Measurements from ENCODE around the gene HSFX1. TPM values are rescaled to one million over a fixed set of nuclear protein-coding genes. Genes with fewer than 3 reads are reported as not detected.
"Not testable (repeated sequence)": the region's sequence is repeated elsewhere in the genome, so short reads cannot be mapped to it uniquely, and the experiment has no call there.

The HSFX1 gene
- total RNA-seq, 2 experiments from 2014 or later, result 0.31 to 0.61 TPM

DNA sequence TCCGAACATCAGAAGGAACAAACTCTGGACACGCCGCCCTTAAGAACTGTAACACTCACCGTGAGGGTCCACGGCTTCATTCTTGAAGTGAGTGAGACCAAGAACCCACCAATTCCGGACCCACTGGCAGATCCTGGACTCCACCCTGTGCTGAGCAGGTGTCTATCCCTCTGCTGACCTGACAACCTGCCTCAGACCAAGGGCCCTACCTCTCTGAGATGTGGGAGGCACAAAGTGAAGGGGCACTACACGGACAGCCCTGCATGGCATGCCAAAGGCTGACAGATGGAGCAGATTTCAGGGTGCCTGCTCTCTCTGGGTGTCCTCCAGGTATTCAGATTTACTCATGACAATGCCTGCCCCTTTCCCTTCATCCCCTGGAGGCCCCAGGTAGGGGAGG is 14.0 kb upstream of the HSFX1 start:
- Mint-ChIP-seq H3K36me3 (ENCODE audit: low read depth) (no peaks in the 10 kb centered on the region), H3K27ac (no peak overlapping the region), H3K4me3 (no peak overlapping the region), H3K4me1 (ENCODE audit: low read depth) (no peaks in the 10 kb centered on the region), H3K27me3 (peaks cover 2% of the 10 kb centered on the region), H3K9me3 (no peaks in the 10 kb centered on the region)
- TF ChIP-seq, protein P1, sequence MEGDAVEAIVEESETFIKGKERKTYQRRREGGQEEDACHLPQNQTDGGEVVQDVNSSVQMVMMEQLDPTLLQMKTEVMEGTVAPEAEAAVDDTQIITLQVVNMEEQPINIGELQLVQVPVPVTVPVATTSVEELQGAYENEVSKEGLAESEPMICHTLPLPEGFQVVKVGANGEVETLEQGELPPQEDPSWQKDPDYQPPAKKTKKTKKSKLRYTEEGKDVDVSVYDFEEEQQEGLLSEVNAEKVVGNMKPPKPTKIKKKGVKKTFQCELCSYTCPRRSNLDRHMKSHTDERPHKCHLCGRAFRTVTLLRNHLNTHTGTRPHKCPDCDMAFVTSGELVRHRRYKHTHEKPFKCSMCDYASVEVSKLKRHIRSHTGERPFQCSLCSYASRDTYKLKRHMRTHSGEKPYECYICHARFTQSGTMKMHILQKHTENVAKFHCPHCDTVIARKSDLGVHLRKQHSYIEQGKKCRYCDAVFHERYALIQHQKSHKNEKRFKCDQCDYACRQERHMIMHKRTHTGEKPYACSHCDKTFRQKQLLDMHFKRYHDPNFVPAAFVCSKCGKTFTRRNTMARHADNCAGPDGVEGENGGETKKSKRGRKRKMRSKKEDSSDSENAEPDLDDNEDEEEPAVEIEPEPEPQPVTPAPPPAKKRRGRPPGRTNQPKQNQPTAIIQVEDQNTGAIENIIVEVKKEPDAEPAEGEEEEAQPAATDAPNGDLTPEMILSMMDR (IDR thresholded peaks at IDR 0.05), result no peak
- no peak for ATAC-seq
- intact Hi-C loops (cut with micrococcal nuclease), result no loop called here
- POLR2A ChIA-PET, result no interaction called here
- CTCF ChIA-PET, result no interaction called here
- DNase-seq, result no peak

DNA sequence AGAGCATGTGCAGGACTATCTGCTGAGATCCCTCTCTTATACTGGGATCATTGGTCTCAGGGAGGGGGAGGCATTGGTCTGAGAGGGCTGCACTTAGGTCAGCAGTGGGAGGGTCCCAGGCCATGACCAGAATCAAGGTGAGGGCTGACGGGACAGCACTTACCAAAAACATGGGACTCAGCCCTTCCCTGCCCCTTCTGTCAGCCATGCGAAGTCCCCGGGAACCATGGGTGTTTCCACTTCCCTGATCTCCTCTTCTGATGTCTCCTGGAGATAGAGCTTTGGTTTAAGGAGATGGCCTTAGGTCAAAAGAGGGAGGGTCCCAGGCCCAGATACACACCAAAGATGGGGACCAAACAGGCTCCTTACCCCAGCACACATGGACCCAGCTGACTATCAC is 12.9 kb upstream of the HSFX1 start:
- POLR2A ChIA-PET, result no interaction called here
- H3K27ac Mint-ChIP-seq, result no peak overlapping the region
- H3K36me3 Mint-ChIP-seq (ENCODE audit: low read depth), result no peaks in the 10 kb centered on the region
- DNase-seq (no peak), ATAC-seq (no peak)
- intact Hi-C loops (cut with micrococcal nuclease), result no loop called here
- no peak overlapping the region for H3K4me3 Mint-ChIP-seq
- H3K27me3 Mint-ChIP-seq, result peaks cover 2% of the 10 kb centered on the region
- TF ChIP-seq, protein P1 (IDR thresholded peaks at IDR 0.05), result no peak
- no peaks in the 10 kb centered on the region for H3K9me3 Mint-ChIP-seq
- CTCF ChIA-PET, result no interaction called here
- no peaks in the 10 kb centered on the region for H3K4me1 Mint-ChIP-seq (ENCODE audit: low read depth)

DNA sequence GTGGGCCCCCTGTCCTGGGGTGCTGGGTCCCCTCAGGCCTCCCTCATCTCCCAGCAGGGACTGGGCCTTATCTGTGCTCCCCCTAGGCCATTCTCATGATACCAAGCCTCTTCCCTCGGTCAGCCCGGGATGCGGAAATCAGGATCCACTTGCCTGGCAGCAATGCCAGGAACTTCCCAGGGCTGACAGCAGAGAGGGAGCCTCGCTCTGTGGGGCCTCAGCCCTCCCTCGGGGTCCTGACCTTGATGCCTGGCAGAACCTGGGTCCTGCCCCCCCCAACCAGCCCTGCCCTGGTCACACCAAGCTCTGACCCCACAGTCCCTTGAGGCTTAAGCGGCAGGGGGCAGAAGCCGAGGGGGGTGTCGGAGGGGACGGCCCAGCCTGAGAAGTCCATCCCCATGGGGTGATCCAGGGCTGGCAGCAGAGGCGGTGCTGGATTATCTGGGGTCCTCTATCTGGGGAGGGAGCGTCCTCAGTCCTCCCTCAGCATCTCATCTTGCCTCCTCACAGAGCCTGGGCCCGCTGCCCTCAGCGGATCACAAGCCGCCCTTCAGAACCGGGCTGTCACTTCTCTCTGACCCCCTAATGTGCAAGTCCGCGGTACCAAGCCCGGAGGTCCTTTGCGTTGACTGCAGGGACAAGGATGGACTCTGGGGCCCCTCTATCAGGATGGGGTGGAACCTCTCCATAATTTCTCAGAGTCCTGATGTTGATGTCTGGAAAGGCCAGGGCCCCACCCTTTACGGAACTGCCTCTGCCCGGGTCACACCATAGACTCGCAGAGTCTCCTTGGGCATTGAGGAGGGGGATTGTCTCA is 11.8 kb upstream of the HSFX1 start:
- H3K27me3 Mint-ChIP-seq; intact Hi-C loops (cut with micrococcal nuclease); H3K27ac Mint-ChIP-seq; H3K9me3 Mint-ChIP-seq; H3K36me3 Mint-ChIP-seq (ENCODE audit: low read depth); H3K4me3 Mint-ChIP-seq; DNase-seq; POLR2A ChIA-PET; CTCF ChIA-PET; H3K4me1 Mint-ChIP-seq (ENCODE audit: low read depth); ATAC-seq: not testable (repeated sequence)

DNA sequence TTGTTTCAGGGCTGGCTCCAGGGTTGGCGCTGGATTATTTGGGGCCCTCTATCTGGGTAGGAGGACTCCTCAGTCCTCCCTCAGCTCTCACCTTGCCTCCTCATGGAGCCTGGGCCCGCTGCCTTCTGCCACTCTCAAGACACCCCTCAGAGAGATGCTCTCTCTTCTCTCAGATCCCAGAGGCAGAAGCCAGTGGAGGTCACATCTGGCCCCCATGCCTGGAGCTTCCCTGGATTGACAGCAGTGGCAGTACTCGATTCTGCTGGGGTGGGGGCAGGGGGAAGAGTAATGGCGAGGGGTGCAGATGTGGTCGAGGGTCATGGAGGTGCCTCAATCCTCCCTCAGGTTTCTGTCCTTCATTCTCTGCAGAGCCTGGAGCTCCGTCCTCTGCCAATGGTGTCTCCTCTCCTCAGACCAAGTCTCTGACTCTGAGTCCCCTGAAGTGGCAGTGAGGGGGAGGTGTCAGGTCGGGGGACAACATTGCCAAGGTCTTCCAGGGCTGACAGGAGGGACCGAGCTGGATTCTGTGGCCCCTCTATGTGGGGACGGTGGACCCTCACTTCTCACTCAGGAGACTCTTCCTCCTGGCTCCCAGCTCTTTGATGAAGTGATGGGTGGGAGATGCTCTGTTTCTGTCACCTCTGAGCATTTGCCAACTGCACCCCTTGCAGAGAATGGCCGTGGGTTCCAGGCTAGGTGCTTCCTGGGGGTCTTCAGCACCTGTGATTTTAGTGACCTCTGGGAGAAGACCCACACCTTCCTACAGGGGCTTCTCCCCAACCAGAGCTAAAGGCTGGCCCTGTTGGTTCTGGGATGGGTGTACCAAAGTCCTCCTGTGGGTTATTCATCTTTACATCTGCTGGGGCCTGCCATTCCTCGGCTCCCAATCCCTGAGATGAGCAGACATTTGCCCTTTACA is 10.9 kb upstream of the HSFX1 start:
- Mint-ChIP-seq H3K36me3 (ENCODE audit: low read depth) (no peaks in the 10 kb centered on the region), H3K27ac (no peak overlapping the region), H3K27me3 (no peaks in the 10 kb centered on the region), H3K4me1 (ENCODE audit: low read depth) (no peaks in the 10 kb centered on the region), H3K4me3 (no peak overlapping the region), H3K9me3 (no peaks in the 10 kb centered on the region)
- ChIA-PET CTCF (no interaction called here), POLR2A (no interaction called here)
- intact Hi-C loops (cut with micrococcal nuclease), result no loop called here
- ATAC-seq (no peak), DNase-seq (no peak)
- TF ChIP-seq, protein P1 (IDR thresholded peaks at IDR 0.05), result no peak

DNA sequence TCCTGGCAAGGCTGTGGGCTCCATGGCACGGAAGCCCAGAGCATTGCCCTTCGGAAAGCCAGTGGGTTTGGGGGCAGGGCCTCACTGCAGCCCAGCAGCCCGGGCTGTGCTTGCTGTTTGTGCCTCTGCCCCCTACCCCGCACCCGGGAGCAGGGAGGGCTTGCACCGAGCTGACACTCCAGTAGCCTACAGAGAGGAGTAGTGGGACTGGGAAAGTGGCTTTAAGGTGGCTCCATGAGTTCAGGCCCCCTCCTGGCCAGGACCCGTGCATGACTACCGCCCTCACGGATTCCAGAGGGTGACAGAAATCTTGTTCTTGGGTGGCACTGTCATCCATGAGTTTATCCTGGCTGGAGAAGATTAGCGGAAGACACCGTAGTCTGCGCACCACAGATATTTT is 3.5 kb upstream of the HSFX1 start:
- intact Hi-C loops (cut with micrococcal nuclease); POLR2A ChIA-PET; H3K4me3 Mint-ChIP-seq; H3K4me1 Mint-ChIP-seq (ENCODE audit: low read depth); H3K27me3 Mint-ChIP-seq; H3K36me3 Mint-ChIP-seq (ENCODE audit: low read depth); H3K27ac Mint-ChIP-seq; ATAC-seq; H3K9me3 Mint-ChIP-seq; DNase-seq; CTCF ChIA-PET: not testable (repeated sequence)

DNA sequence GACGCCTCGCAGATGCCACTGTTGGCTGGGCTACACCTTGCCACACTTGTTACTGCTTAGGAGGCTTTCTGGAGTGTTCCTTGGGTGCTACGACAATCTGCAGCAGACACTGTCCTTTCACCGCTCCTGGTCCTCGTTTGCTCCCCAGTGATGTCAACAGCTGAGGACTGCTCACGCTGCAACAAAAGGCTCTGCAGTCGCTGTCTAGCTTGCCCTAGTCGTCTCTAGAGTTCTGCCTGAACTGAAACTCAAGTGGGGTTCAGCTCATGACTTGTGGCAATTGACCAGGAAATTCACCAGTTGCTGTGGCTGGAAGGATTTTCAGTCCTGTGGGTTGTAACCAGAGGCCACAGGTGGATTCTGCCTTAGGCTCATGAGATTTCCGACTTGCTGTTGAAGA is 842 bp upstream of the HSFX1 start:
- intact Hi-C loops (cut with micrococcal nuclease); H3K9me3 Mint-ChIP-seq; H3K4me1 Mint-ChIP-seq (ENCODE audit: low read depth); POLR2A ChIA-PET; H3K27me3 Mint-ChIP-seq; H3K27ac Mint-ChIP-seq; CTCF ChIA-PET; H3K4me3 Mint-ChIP-seq; ATAC-seq; DNase-seq; H3K36me3 Mint-ChIP-seq (ENCODE audit: low read depth): not testable (repeated sequence)

DNA sequence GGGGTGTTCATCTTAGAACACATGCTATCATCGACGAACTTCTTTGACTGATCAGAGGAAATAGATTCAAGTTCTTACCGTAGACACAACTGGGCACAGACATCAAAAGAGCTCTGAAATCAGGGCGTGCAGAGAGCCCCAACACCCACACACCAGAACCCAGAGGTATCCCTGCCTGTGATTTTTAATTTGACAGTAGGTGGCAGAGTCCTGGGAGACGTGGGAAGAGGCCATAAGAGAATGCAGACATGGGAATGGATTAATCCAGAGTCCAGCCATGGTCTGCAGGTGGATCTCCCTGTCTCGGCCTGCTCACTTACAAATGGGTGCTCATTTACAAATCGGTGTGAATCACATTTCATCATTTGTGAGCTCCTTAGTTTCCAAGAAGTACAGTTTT is 4.1 kb downstream of the HSFX1 start:
- H3K4me3 Mint-ChIP-seq; DNase-seq; intact Hi-C loops (cut with micrococcal nuclease); ATAC-seq; H3K27me3 Mint-ChIP-seq; H3K4me1 Mint-ChIP-seq (ENCODE audit: low read depth); POLR2A ChIA-PET; H3K27ac Mint-ChIP-seq; H3K9me3 Mint-ChIP-seq; CTCF ChIA-PET; H3K36me3 Mint-ChIP-seq (ENCODE audit: low read depth): not testable (repeated sequence)

DNA sequence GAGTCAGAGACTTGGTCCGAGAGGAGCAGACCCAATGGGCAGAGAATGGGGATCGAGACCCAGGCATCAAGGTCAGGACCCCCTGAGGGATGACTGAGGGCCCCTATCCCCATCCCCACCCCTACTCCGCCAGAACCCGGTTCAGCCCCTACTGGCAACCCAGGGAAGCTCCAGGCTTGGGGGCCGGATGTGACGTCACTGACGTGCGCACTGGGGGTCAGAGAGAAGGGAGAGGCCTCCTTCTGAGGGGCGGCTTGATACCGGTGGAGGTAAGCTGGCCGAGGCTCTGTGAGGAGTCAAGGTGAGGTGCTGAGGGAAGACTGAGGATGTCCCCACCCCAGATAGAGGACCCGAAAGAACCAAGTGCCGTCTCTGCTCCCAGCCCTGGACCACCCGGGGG is 7.9 kb downstream of the HSFX1 start, which contains the start of gene MAGEA9:
TSS of gene MAGEA9 (plus strand) at position 204 of the 400 bp plus-strand sequence. CDS start 4,281 bp downstream, outside the sequence.
- DNase-seq; H3K36me3 Mint-ChIP-seq (ENCODE audit: low read depth); POLR2A ChIA-PET; CTCF ChIA-PET; H3K27ac Mint-ChIP-seq; H3K4me1 Mint-ChIP-seq (ENCODE audit: low read depth); H3K9me3 Mint-ChIP-seq; H3K27me3 Mint-ChIP-seq; H3K4me3 Mint-ChIP-seq; ATAC-seq; intact Hi-C loops (cut with micrococcal nuclease): not testable (repeated sequence)

DNA sequence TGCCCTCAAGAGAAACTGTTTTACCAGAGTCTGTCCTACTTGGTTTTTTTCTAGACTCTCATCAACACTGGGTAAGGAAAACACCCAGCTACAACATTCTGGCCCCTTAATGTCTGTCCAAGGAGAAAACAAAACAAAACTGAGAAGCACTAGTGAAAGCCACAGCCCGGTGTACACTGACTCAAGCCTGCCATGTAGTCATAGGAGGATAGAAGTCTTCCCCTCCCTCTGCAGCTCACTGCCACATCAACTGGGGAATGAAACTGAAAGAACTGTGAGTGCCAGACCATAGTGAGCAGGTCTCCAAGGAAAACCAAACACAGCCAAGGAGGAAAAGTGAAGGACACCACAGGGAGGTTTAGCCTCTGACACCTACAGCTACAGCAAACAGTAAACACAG is 21.7 kb downstream of the HSFX1 start:
- H3K27me3 Mint-ChIP-seq; H3K4me3 Mint-ChIP-seq; H3K9me3 Mint-ChIP-seq; DNase-seq; POLR2A ChIA-PET; CTCF ChIA-PET; intact Hi-C loops (cut with micrococcal nuclease); H3K36me3 Mint-ChIP-seq (ENCODE audit: low read depth); H3K27ac Mint-ChIP-seq: not testable (repeated sequence)
- ATAC-seq, result peak; percentile 96
- H3K4me1 Mint-ChIP-seq (ENCODE audit: low read depth), result peaks cover 28% of the 10 kb centered on the region

Data from activated CD8-positive, alpha-beta T cell treated with anti-CD3 and anti-CD28 coated beads for 36 hours (primary cell).